ENCODE results near the gene LCMT1. TPM values are rescaled to one million over a fixed set of nuclear protein-coding genes. Genes with fewer than 3 reads are reported as not detected.

Gene LCMT1
- total and polyA plus RNA-seq, 8 donors = 23.2 to 35.0 (median 30.2) TPM

DNA sequence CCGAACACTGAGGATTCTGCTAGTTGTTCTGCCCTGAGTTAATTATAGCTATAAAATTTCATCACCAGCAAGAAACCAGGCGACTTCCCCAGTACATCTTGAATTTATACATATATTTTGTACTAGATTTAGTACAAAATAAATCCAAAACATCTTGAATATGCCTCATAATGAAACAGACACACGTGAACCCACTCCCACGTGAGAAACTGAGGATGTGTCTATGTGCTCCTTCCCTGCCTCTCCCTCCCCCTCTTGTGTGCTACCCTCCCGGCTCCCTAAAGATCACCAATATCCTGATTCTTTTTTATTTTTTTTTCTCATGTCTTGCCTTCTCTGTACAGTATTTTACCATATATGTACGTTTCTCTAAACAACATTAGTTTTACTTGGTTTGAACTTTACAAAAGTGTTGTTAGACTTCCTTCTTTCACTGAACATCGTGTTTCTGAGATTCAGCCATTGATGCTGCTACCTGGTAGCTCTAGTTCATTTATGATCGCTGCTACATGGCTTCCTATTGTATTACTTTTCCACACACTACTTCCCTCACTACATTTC, 1.1 kb upstream of the LCMT1 start:
- Histone ChIP-seq H3K27ac (no peak overlapping the region), H3K4me3 (peak overlapping the region; percentile 43 to 97 (median 90)), H3K36me3 (no peaks in the 10 kb centered on the region), H3K27me3 (no peaks in the 10 kb centered on the region), H3K4me1 (peaks cover 6 to 17% (median 14%) of the 10 kb centered on the region in 3 donors), H3K9me3 (no peaks in the 10 kb centered on the region)
- DNase-seq = no peak
- no peak for ATAC-seq
- WGBS, 2 donors = 45 to 48% methylated on average over 8 of the region's 8 CpGs
- no peak for FAIRE-seq
- TF ChIP-seq, protein P1, sequence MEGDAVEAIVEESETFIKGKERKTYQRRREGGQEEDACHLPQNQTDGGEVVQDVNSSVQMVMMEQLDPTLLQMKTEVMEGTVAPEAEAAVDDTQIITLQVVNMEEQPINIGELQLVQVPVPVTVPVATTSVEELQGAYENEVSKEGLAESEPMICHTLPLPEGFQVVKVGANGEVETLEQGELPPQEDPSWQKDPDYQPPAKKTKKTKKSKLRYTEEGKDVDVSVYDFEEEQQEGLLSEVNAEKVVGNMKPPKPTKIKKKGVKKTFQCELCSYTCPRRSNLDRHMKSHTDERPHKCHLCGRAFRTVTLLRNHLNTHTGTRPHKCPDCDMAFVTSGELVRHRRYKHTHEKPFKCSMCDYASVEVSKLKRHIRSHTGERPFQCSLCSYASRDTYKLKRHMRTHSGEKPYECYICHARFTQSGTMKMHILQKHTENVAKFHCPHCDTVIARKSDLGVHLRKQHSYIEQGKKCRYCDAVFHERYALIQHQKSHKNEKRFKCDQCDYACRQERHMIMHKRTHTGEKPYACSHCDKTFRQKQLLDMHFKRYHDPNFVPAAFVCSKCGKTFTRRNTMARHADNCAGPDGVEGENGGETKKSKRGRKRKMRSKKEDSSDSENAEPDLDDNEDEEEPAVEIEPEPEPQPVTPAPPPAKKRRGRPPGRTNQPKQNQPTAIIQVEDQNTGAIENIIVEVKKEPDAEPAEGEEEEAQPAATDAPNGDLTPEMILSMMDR (IDR thresholded peaks at IDR 0.05) = no peak
- intact Hi-C loops (cut with DNase I) = no loop called here

DNA sequence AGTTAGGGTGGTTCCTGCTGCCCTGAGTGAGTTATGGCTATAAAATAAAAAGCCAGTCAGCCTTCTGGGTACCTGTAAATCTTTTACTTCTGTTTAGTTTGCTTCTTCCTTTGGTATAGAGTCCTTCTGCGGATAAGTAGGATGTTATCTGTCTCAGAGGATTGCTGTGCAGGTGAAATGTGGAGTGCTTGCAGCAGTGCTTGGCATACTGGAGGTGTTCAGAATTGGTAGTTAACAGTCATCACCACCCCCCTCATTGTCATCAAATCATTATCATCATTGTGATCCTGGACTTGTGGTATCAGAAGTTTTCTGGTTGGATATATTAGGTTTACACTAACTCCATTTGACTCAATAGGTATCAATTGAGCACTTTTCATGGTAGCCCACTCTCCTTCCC, 2.6 kb downstream of the LCMT1 start:
- ATAC-seq = no peak
- 79 to 86% methylated on average over 1 of the region's 1 CpG for WGBS, 2 donors
- intact Hi-C loops (cut with DNase I) = no loop called here

GRCh38 chr16:25118851-25119578, 7.5 kb downstream of the LCMT1 start:
- no peak for FAIRE-seq
- Histone ChIP-seq H3K36me3 (no peaks in the 10 kb centered on the region), H3K4me3 (no peak overlapping the region), H3K27me3 (no peaks in the 10 kb centered on the region), H3K27ac (no peak overlapping the region), H3K4me1 (no peaks in the 10 kb centered on the region), H3K9me3 (no peaks in the 10 kb centered on the region)
- intact Hi-C loops (cut with DNase I) = no loop called here
- DNase-seq = no peak
- no peak for ATAC-seq
- TF ChIP-seq, protein P1 (IDR thresholded peaks at IDR 0.05) = no peak
- 70 to 74% methylated on average over 14 of the region's 14 CpGs for WGBS, 2 donors

More for the DNA sequence above, 2.6 kb downstream of the LCMT1 start:
- Histone ChIP-seq H3K36me3 (no peaks in the 10 kb centered on the region), H3K27ac (no peak overlapping the region), H3K4me1 (peaks cover 3 to 17% (median 14%) of the 10 kb centered on the region in 3 donors), H3K27me3 (no peaks in the 10 kb centered on the region), H3K9me3 (no peaks in the 10 kb centered on the region), H3K4me3 (no peak overlapping the region)
- TF ChIP-seq, protein P1 (IDR thresholded peaks at IDR 0.05) = no peak
- DNase-seq (no peak), FAIRE-seq (no peak)

- Histone ChIP-seq H3K4me1 (peaks cover 0 to 5% (median 0%) of the 10 kb centered on the region in 3 donors), H3K36me3 (no peaks in the 10 kb centered on the region), H3K9me3 (no peaks in the 10 kb centered on the region), H3K27ac (no peak overlapping the region), H3K27me3 (no peaks in the 10 kb centered on the region), H3K4me3 (no peak overlapping the region)
- no peak for DNase-seq
- no peak for ATAC-seq
- WGBS, 2 donors = 58 to 61% methylated on average over 6 of the region's 6 CpGs
- TF ChIP-seq, protein P1 (IDR thresholded peaks at IDR 0.05) = no peak
- FAIRE-seq = no peak
- intact Hi-C loops (cut with DNase I) = loop anchor here in 2 of 3 donors (10.0 kb wide), 1 partner anchor 103 kb away; no protein-coding TSS in a partner anchor
These were observed 10.5 kb downstream of the LCMT1 start for GRCh38 chr16:25121824-25122600.

All from pancreas (tissue), 10 donors.